ENCODE data around the gene OR5M8.

The OR5M8 gene

GRCh38 chr11:56491270-56491669, at the start of gene OR5M8:
OR5M8 (minus strand) TSS chr11:56491370; CDS start chr11:56491370, 0 bp downstream.
- DNase-seq (ENCODE audit: low spot score): no peak

- DNase-seq (ENCODE audit: low spot score): no peak
Observed at GRCh38 chr11:56533054-56533740, 42.0 kb upstream of the OR5M8 start.

GRCh38 chr11:56531856-56532255, 40.7 kb upstream of the OR5M8 start:
- no peak for DNase-seq (ENCODE audit: low spot score)

GRCh38 chr11:56522008-56522407, 30.8 kb upstream of the OR5M8 start:
- DNase-seq (ENCODE audit: low spot score): no peak

- no peak for DNase-seq (ENCODE audit: low spot score)
Observed at GRCh38 chr11:56513280-56513679, 22.1 kb upstream of the OR5M8 start.

- DNase-seq (ENCODE audit: low spot score): no peak
Observed at GRCh38 chr11:56509439-56509838, 18.3 kb upstream of the OR5M8 start.

- no peak for DNase-seq (ENCODE audit: low spot score)
Observed at GRCh38 chr11:56497010-56497409, 5.8 kb upstream of the OR5M8 start.

- no peak for DNase-seq (ENCODE audit: low spot score)
Observed at GRCh38 chr11:56495117-56495516, 3.9 kb upstream of the OR5M8 start.

- no peak for DNase-seq (ENCODE audit: low spot score)
Observed at GRCh38 chr11:56486801-56487200, 4.4 kb downstream of the OR5M8 start.

- DNase-seq (ENCODE audit: low spot score): no peak
Observed at GRCh38 chr11:56474729-56475235, 16.4 kb downstream of the OR5M8 start.

GRCh38 chr11:56473252-56473651, 17.9 kb downstream of the OR5M8 start, which contains the start of gene OR5M3:
OR5M3 (minus strand) TSS chr11:56473352; CDS start chr11:56470497, 2,855 bp downstream.
- DNase-seq (ENCODE audit: low spot score): no peak

GRCh38 chr11:56457076-56457475, 34.1 kb downstream of the OR5M8 start:
- DNase-seq (ENCODE audit: low spot score): no peak

GRCh38 chr11:56453521-56453920, 37.6 kb downstream of the OR5M8 start:
- no peak for DNase-seq (ENCODE audit: low spot score)

All from GM03348 (cell line).